ENCODE results near the gene KDF1. TPM values are rescaled to one million over a fixed set of nuclear protein-coding genes. Genes with fewer than 3 reads are reported as not detected.
A peak's percentile ranks its signal among the peaks of the same experiment; 100 is the strongest.

Gene KDF1
- polyA plus RNA-seq, 1 experiment: 0.04 TPM

GRCh38 chr1:26907071-26907917, 53.0 kb downstream of the KDF1 start:
- POLR2A ChIA-PET: no interaction called here
- CTCF ChIA-PET: no interaction called here

GRCh38 chr1:26900815-26901511, 59.3 kb downstream of the KDF1 start:
- H3K27me3 ChIP-seq (ENCODE audit: control insufficient read depth, insufficient read depth, low read length): no peaks in the 10 kb centered on the region
- DNase-seq (ENCODE audit: low read depth): no peak
- peak overlapping the region; percentile 82 for H3K4me3 ChIP-seq (ENCODE audit: low read depth, low read length)
- peaks cover 3% of the 10 kb centered on the region for H3K36me3 ChIP-seq (ENCODE audit: control insufficient read depth, insufficient read depth, low read length)
- POLR2A ChIA-PET: interaction anchor here (1.0 to 2.3 kb wide), 2 partner anchors 11 to 21 kb away, joined by 3 to 16 read pairs; partner anchors contain the start of genes GPN2 and NUDC
- CTCF ChIA-PET: interaction anchor here (0.7 to 1.8 kb wide), 5 partner anchors 11 to 100 kb away, joined by 3 to 7 read pairs (median 3); partner anchors contain the start of gene GPN2
- no peak for TF ChIP-seq CTCF (IDR thresholded peaks at IDR 0.05; ENCODE audit: insufficient read depth, low read depth, low read length)

More at GRCh38 chr1:26907071-26907917, 53.0 kb downstream of the KDF1 start:
- no peak for TF ChIP-seq CTCF (IDR thresholded peaks at IDR 0.05; ENCODE audit: insufficient read depth, low read depth, low read length)
- no peaks in the 10 kb centered on the region for H3K36me3 ChIP-seq (ENCODE audit: control insufficient read depth, insufficient read depth, low read length)
- peak; percentile 73 for DNase-seq (ENCODE audit: low read depth)
- H3K27me3 ChIP-seq (ENCODE audit: control insufficient read depth, insufficient read depth, low read length): no peaks in the 10 kb centered on the region
- H3K4me3 ChIP-seq (ENCODE audit: low read depth, low read length): no peak overlapping the region

- TF ChIP-seq CTCF (IDR thresholded peaks at IDR 0.05; ENCODE audit: insufficient read depth, low read depth, low read length): no peak
- no peak for DNase-seq (ENCODE audit: low read depth)
- CTCF ChIA-PET: interaction anchor here (0.7 to 1.8 kb wide), 7 partner anchors 10 to 100 kb away, joined by 3 to 7 read pairs (median 3); partner anchors contain the start of gene GPN2
- POLR2A ChIA-PET: interaction anchor here (1.0 to 2.3 kb wide), 2 partner anchors 10 to 21 kb away, joined by 3 to 16 read pairs; partner anchors contain the start of genes GPN2 and NUDC
- H3K4me3 ChIP-seq (ENCODE audit: low read depth, low read length): peak within 1 kb of the TSS; percentile 82
- no peaks in the 10 kb centered on the region for H3K27me3 ChIP-seq (ENCODE audit: control insufficient read depth, insufficient read depth, low read length)
- peaks cover 4% of the 10 kb centered on the region for H3K36me3 ChIP-seq (ENCODE audit: control insufficient read depth, insufficient read depth, low read length)
Observed at GRCh38 chr1:26900001-26900814, 60.1 kb downstream of the KDF1 start, which contains the start of gene GPATCH3. TSS of gene GPATCH3 (minus strand) at chr1:26900467. CDS start at chr1:26900442, 25 bp downstream.

Other genes starting within 250 kb of the KDF1 start
- gene PIGV, start 172.5 kb downstream of the KDF1 start, polyA plus RNA-seq (2011; rRNA removed): 25.7 and 28.0 TPM in 2 replicates
- gene ZDHHC18, start 133.8 kb downstream of the KDF1 start, polyA plus RNA-seq (2011; rRNA removed): 26.6 and 42.1 TPM in 2 replicates
- gene SFN, start 97.3 kb downstream of the KDF1 start, polyA plus RNA-seq (2011; rRNA removed): 0.20 TPM in 1 of 2 replicates, not detected in the other
- gene GPN2, start 70.2 kb downstream of the KDF1 start, polyA plus RNA-seq (2011; rRNA removed): 35.3 and 44.9 TPM in 2 replicates
- gene GPATCH3, start 60.0 kb downstream of the KDF1 start, polyA plus RNA-seq (2011; rRNA removed): 5.7 and 12.2 TPM in 2 replicates
- gene NR0B2, start 46.5 kb downstream of the KDF1 start, polyA plus RNA-seq (2011; rRNA removed): not detected in 2 replicates
- gene NUDC, start 38.7 kb downstream of the KDF1 start, polyA plus RNA-seq (2011; rRNA removed): 40.7 and 43.7 TPM in 2 replicates
- gene TRNP1, start 33.2 kb upstream of the KDF1 start, polyA plus RNA-seq (2011; rRNA removed): 68.9 and 75.4 TPM in 2 replicates
- gene TENT5B, start 52.4 kb upstream of the KDF1 start, polyA plus RNA-seq (2011; rRNA removed): 1.7 and 3.9 TPM in 2 replicates
- 12.3 and 18.9 TPM in 2 replicates for gene SLC9A1, start 194.7 kb upstream of the KDF1 start, polyA plus RNA-seq (2011; rRNA removed)

Measured in BJ (cell line).